Head of caudate nucleus (tissue), 42 donors: Measurements from ENCODE around the gene FMN1.
A peak's percentile ranks its signal among the peaks of the same experiment; 100 is the strongest.

Experiments
- DNase-seq, 42 donors: peaks; one replicate each; pipeline versions ENCODE4 v3.0.0 to v3.0.0-alpha.2; 2020 to 2021; ENCODE audit warnings: mixed read lengths in 7 of 42
- intact Hi-C: fragments of 100-400 bp; cut with DNase I; formaldehyde crosslinking; loops from one replicate; pipeline ENCODE4 v1.15.0; 2022

The FMN1 gene

DNA sequence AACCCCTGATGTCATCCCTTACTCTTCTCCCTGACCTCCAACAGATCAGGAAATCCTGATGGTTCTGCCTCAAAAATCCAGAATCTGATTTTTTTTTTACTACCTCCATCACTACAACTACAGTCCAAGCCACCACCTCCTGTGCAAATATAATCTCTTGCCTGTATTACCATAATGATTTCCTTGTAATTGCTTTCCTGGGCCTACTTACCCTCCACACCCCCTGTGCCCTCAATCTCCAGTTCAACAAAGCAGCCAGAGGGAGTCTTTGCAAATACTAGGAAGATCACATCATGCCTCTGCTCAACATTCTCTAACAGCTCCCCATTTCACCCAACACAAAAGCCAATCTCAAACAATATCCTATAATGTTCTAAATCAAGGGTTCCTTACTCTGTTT is 159.9 kb downstream of the FMN1 start:
- intact Hi-C loops: no loop called here

DNA sequence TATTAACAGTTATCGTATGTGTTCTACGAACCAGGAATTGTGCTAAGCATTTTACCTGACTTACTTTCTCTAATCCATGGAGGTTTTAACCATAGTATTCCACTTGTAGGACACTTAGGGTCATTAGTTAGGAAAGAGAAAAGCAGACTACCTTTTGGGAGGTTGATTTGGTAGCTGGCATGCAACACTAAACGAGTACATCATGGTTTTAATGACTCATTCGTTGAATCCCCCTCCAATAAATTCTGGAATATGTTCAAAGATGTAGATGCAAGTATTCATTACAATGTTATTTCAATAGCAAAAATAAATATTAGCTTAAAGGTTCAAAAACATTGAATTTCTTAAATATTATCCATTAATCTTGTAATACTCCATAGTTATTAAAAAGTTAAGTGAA is 162.5 kb downstream of the FMN1 start:
- no peak for DNase-seq
- intact Hi-C loops: no loop called here

More for the DNA sequence above, 159.9 kb downstream of the FMN1 start:
- no peak for DNase-seq

DNA sequence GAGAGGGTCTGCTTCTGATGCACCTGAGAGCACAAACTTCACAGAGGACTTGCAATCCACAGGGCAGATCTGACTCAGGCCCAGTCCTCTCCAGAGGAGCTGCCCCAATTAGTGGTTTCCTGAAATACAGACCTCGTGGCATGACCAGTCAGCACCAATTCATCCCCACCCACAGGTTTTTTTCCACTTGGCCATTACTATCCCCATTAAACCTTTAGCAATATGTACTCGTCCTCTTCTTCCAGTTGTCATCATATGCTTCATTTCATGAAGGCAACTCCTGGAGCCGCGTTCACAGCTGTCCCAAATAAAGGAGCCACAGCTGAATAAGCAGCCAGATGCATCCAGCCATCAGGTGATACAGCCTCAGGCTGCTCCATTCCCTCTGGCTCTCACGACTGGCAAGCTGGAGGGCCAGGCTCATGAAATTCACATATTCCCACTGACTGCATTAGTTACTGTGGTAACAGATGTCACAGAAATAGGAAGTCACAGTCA is 163.1 kb downstream of the FMN1 start:
- DNase-seq: no peak
- intact Hi-C loops: no loop called here

DNA sequence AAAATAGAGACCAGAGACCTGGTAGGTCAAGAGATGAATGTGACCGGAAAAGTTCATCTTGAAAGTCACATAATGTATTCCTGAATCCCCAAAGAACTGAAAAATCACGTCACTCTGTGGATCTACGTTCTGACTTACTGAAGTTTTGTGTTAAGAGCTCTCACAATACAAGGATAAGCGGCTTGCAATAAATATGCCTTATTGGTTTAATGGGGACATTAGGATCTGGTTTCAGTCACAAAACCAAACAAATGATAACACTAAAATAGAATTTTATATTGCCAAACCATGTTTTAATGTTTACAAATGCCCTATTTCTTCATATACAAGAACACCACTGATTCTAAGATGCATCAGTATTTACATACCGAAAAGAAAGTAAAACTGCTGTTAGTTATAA is 164.2 kb downstream of the FMN1 start:
- intact Hi-C loops: no loop called here
- no peak for DNase-seq

DNA sequence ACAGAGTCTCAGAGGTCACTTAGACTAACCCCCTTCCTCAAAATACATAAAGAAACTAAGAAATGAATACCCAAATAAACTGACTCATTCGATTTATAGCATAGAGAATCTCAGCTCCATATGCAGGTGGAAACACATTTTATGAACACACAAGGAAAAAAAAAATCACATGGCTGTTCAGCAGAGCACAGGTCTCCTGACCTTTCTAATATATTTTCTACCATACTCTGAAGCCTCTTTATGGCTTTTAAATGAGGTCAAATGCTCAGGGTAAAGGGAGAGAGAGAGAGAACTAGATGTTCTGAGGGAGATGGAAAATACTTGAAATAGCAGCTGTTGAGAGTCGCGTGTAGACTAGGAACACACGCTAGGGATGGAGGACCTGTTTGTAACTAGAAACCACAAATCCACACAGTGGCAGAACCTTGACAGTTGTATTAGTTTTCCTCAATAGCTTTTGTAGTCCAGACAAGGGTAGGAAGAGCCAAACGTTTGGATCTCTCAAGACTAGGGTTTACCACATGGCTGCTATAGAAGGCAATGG is 165.3 kb downstream of the FMN1 start:
- DNase-seq: no peak
- intact Hi-C loops: no loop called here

DNA sequence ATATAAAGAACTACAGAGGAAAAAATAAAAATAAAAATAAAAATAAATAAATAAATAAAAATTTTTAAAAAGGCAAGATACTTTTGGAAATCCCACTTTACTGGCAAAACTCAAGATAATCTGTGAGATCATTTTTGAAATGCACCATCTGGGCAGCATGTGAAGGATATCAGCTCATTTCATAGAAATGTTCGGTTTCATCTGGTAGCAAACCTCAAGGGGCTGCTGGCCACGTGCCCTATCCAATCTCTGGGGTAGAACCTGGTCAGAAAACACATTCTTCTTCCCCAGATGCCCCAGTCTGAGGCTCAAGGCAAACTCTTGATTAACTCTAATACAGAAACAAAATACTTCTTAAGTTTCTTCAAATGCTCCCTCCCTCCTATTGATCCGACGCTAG is 166.0 kb downstream of the FMN1 start:
- no peak for DNase-seq
- intact Hi-C loops: no loop called here

DNA sequence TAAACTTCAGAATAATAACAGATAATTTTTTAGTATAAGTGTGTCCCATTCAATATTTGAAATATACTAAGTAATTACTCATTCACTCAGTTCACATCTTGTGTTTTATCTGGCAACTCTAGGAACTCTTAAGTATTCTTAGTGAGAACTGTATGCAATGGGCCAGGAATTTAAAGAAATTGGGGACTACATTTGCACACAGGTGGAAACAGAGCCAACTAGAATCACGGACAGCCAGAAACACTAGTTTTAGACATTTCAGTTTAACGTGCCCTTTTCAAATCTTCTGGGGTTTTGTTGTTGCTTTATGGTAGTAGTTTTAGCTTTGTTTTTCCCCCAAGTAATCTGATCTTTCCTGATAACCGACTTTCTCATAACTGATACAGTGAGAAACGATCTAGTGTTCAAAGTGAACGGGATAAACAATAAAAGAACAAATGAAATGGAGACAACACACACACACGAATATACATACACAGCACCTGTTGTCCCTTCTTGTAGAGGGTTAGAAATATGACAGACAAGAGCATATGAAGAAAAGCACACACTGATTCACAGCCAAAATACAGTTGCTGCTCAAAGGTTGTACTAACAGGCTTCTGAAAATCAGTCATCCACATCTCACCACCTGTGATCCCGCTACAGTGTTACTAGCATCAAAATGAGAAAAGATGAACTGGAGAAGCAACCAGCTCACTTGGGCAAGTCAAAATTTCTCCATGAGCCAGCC is 167.0 kb downstream of the FMN1 start:
- no peak for DNase-seq
- intact Hi-C loops: no loop called here

DNA sequence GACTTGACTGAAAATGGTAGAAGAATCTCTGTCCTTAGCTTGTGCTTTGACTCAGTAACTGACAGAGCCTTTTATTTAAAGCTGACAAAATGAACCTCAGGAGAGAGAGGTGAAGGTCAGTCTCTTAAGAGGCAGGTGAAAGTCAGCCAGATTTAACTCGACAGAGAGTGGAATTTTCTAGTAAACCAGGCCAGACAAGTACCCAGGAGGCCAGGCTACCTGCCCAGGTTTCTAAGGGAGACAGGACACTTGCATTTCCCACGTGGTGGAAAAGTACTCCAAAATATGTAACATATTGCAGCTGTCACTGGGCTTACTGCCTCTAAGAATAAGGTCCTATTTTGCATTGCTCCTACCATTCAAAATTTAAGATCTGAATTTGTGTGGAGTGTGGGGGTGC is 167.9 kb downstream of the FMN1 start:
- intact Hi-C loops: no loop called here

DNA sequence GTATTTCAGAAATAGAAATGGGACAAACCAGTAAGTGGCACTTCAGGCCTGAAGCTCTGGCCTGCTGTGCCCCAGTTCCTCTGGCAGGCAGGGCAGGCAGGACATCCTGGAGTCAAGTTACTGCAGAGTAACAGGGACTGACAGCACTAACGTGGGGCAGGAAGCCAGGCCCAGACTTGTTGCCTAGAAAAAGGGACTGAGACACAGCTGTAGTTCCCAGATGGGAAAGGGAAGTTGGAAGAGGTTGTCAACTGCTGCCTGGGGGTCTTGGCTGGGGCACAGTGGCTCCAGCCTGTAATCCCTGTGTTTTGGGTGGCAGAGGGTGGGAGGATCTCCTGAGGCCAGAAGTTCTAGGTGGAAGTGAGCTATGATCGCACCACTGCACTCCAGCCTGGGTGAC is 171.9 kb downstream of the FMN1 start:
- DNase-seq: peak in 17 of 42 donors; percentile 3 to 53 (median 23)
- intact Hi-C loops: no loop called here

More for the DNA sequence above, 167.9 kb downstream of the FMN1 start:
- DNase-seq: no peak

DNA sequence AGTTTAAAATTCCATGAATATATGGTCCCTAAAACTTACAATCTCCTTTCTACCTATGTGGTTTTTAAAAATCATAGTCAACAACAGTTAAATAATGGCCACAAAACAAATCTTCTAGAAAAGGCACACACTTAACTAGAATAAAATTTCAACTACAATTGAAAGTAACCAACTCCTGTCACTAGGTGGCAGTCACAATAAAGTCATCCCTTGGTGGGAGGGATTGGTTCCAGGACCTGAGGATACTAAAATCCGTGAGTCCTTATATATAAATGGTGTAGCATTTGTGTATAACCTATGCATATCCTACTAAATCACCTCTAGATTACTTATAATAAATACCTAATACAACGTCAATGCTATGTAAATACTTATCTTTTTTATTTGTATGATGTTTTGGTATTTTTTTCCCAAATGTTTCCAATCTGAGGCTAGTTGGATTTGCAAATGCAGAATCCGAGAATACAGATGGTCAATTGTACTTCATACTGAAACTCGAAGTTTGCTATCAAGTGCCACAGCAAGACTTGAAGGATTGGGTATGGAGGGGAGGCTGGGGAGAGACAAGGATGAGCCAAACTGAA is 172.6 kb downstream of the FMN1 start:
- intact Hi-C loops: no loop called here
- peak in 9 of 42 donors; percentile 8 to 60 (median 27) for DNase-seq

DNA sequence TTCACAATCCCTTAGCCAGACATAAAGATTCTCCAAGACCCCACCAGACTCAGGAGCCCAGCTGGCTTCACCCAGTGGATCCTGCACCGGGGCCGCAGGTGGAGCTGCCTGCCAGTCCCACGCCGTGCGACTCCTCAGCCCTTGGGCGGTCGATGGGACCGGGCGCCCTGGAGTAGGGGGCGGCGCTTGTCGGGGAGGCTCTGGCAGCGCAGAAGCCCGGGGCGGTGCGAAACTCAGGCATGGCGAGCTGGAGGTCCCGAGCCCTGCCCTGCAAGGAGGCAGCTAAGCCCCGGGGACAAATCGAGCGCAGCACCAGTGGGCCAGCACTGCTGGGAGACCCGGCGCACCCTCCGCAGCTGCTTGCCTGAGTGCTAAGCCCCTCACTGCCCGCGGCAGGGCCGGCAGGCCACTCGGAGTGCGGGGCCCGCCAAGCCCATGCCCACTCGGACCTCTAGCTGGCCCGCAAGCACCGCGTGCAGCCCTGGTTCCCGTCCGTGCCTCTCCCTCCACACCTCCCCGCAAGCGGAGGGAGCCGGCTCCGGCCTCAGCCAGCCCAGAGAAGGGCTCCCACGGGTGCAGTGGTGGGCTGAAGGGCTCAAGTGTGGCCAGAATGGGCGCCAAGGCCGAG is 175.0 kb downstream of the FMN1 start:
- intact Hi-C loops: no loop called here
- no peak for DNase-seq

DNA sequence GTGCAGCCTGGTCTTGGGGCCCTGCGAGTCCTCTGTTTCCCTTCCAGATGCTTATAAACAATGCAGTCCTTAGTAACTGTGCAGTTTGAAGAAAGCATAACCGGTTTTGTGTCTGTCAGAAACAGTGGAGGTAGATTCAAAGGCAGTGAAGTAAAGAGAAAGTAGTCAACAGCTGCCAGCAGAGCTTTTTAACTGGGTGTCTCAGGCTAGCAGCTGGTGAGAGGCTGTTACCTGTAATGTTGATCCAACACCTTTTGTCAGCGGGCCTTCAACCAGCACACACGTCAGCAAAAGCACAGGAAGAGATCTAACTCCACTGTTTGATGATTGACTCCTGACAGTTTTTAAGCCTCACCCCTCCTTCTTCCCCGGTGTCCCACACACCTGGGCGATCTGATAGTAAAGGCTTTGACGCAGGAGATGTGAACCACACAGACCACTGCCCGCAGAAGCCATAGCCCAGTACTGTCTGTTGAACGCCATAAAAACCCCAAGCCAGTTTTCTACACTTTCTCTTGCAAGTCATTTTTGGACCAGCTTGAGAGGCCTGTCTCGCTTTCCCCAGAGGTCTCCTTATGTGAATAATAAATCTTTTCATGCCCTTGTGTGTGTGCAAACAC is 178.0 kb downstream of the FMN1 start:
- no peak for DNase-seq
- intact Hi-C loops: no loop called here

DNA sequence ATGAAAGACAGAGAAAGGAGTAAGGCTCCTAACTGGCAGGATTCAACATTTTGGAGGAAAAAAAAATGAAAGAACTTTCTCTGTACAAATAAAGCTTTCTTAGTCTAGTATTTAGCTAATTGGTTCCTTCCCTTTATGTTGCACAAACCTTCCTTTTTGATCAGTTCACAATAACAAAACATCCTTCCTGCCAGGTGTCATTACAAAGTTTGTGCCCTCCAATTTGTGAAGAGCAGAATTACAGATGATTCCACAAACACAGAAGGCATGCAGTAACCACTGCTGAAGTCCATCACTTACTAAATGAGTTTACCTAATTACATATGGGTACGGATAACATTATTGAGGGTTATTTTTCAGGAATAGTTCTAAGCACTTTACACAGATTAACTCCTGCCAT is 179.9 kb downstream of the FMN1 start:
- intact Hi-C loops: no loop called here
- DNase-seq: no peak

DNA sequence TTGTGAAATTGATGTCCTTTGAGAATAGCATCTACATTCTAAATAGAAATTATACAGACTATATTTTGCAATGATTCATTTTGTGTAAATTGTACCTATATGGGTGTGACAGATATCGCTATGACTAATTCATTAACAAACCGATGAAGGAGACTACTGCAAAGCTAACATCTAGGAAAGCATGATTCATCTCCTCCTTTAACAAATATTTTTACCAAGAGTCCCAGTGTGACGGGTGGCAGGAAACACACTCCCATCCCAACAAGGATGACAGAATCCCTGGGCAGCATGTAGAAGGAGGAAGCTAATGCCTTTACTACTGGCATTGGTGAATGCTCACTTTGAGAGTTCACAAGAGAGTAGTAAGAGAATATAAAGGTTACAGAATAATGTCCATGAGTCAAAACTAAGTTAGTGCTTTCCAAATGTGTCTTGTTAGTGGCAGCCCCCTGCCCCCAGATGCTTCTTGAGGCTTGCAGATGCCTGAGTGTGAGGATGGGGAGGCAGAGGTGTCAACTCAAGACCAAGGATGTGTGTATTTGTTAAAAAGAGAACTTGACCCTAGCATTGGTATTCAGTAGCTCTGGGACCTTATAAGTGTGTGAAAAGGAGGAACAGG is 180.6 kb downstream of the FMN1 start:
- intact Hi-C loops: no loop called here
- DNase-seq: peak in 2 of 42 donors; percentile 9 to 16

DNA sequence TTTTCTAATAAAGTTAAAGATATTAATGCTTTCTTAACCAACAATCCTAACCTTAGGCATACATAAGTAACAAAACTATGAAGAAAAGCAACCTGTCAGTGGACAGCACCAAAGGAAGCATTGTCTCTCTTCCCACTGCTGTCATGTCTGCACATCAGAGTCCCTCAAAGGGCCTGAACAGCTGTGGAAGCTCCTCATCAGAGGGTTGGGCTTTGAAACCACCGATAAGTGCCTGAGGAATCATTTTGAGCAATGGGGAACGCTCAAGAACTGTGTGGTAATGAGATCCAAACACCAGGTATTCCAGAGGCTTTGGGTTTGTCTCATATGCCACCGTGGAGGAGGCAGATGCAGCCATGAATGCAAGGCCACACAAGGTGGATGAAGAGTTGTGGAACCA is 182.5 kb downstream of the FMN1 start:
- intact Hi-C loops: no loop called here
- DNase-seq: no peak

DNA sequence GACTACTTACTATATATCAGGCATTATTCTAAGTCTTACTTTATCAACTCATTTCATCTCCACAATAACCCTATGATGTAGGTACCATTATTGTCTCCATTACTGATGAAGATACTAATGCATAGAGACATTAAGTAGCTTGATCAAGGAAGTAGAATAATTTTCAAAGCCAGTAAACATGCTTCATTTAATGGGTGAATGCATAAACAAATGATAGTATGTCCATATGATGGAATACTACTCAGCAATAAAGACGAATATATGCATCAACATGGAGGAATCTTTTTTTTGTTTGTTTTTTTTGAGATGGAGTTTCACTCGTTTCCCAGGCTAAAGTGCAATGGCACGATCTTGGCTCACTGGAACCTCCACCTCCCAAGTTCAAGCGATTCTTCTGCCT is 184.9 kb downstream of the FMN1 start:
- DNase-seq: no peak
- intact Hi-C loops: no loop called here

DNA sequence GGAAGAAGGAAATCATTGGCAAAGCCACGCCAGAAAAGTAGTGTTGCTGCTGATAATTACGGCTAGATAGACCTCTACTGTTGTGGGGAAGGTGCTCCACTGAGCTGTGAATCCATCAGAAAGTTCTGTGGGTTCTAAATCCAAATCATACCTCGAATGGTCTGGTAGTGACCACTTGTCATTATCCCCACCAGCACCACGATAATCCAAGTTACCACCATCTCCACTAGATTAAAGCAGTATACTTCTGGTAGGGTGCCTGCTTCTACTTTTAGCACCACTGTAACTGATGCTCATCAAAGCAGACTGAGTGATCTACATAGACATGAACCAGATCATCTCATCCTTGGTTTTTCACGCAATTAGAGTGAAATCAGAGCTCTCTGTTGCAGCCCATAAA is 185.5 kb downstream of the FMN1 start:
- no peak for DNase-seq
- intact Hi-C loops: no loop called here

DNA sequence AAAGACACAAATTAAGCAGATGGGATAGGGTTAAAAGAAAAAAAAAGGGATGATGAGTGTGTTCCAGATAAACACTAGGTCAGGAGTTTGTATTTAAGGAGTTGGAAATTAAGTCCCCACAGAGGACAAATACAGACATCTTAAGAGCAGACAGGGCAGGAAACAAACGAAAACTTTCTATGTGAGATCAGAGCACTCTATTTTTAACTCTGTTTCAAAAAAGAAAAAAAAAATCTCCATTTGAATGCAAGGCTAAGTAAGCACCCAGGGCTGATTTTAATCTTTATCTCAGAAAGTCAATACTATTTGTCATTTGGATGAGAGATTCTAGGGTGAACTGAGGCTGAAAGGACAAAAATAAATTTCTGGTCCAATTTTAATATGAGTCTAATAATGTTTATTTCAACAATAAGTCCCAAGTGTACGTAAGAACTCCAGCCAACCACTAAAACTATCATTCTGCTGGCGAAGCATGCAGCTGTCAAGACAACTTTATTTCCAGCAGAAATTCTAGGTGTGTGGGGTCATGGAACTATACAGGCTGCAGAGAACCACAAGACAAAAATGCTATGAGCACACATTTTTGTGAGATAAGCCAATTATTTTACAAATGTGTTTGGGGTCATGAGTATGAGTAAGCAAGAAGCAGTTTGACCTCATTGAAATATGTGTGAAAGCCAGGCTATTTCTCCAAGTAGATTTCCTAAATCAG is 186.1 kb downstream of the FMN1 start:
- intact Hi-C loops: no loop called here

More for the DNA sequence above, 186.1 kb downstream of the FMN1 start:
- DNase-seq: no peak
